Hepatocyte (in vitro differentiated cells): ENCODE data around the gene ABL1. TPM values are rescaled to one million over a fixed set of nuclear protein-coding genes. Genes with fewer than 3 reads are reported as not detected.

Experiments used
- DNase-seq: peaks from one replicate; pipeline ENCODE4 v3.0.0-alpha.2; 2016; ENCODE audit warnings: low spot score
- H2AFZ ChIP-seq: fragments of 200-600 bp; sonication (generic); 2 replicates; pipeline ENCODE4 v1.6.0; 2016; ENCODE audit warnings: antibody characterized with exemption, mild to moderate bottlenecking
- H3K27ac ChIP-seq: fragments of 200-600 bp; sonication (generic); 2 replicates; pipeline ENCODE4 v1.5.1; 2016; ENCODE audit warnings: mild to moderate bottlenecking
- H3K27me3 ChIP-seq: fragments of 200-600 bp; sonication (generic); 2 replicates; pipeline ENCODE4 v1.6.1; 2016
- H3K36me3 ChIP-seq: fragments of 200-600 bp; sonication (generic); replicated peaks from 2 replicates; pipeline ENCODE4 v1.5.1; 2016; ENCODE audit warnings: low read depth; ENCODE audit not compliant: insufficient read depth
- H3K4me1 ChIP-seq: fragments of 200-600 bp; sonication (generic); 2 replicates; pipeline ENCODE4 v1.5.1; 2016; ENCODE audit warnings: mild to moderate bottlenecking, moderate library complexity; ENCODE audit not compliant: insufficient read depth
- H3K4me2 ChIP-seq: fragments of 200-600 bp; sonication (generic); 2 replicates; pipeline ENCODE4 v1.6.0; 2016
- H3K4me3 ChIP-seq: fragments of 200-600 bp; sonication (generic); 2 replicates; pipeline ENCODE4 v1.5.1; 2016; ENCODE audit warnings: mild to moderate bottlenecking
- H3K79me2 ChIP-seq: fragments of 200-600 bp; sonication (generic); 2 replicates; pipeline ENCODE4 v1.6.0; 2017; ENCODE audit warnings: mild to moderate bottlenecking
- H3K9me2 ChIP-seq: fragments of 200-600 bp; sonication (generic); replicated peaks from 2 replicates; pipeline ENCODE4 v1.6.0; 2017; ENCODE audit warnings: mild to moderate bottlenecking; ENCODE audit not compliant: insufficient read depth
- H3K9me3 ChIP-seq: fragments of 200-600 bp; sonication (generic); 2 replicates; pipeline ENCODE4 v1.5.1; 2016; ENCODE audit warnings: low read depth, mild to moderate bottlenecking
- H4K20me1 ChIP-seq: fragments of 200-600 bp; sonication (generic); 2 replicates; pipeline ENCODE4 v1.6.0; 2016; ENCODE audit warnings: mild to moderate bottlenecking; ENCODE audit not compliant: insufficient read depth, poor library complexity, severe bottlenecking
- EZH2 ChIP-seq: fragments of 200-600 bp; sonication (generic); IDR thresholded peaks from 2 replicates; pipeline ENCODE4 v1.6.1; 2016; ENCODE audit warnings: antibody characterized with exemption, mild to moderate bottlenecking, borderline replicate concordance
- EZH2phosphoT487 ChIP-seq: fragments of 200-600 bp; sonication (generic); IDR thresholded peaks from one replicate; pipeline ENCODE4 v1.6.1; 2018; ENCODE audit warnings: antibody characterized with exemption, mild to moderate bottlenecking, low read depth, moderate library complexity; ENCODE audit not compliant: unreplicated experiment, severe bottlenecking
- WGBS: methylation state at CpG from one replicate; pipeline ENCODE4 v1.1.6; 2016; ENCODE audit warnings: low lambda C conversion rate; ENCODE audit errors: missing lambda C conversion rate; 5-methylcytosine and 5-hydroxymethylcytosine counted together
- polyA plus RNA-seq: library from polyadenylated mRNA; unstranded; fragments of >200 nt; fragmentation: Nextera tagmentation; extraction: Ambion mirVana; gene quantifications from 2 replicates; pipeline ENCODE4 v1.2.1, GENCODE V29; 2016
- total RNA-seq: library from RNA; depleted of rRNA; stranded (reverse); fragments of >200 nt; gene quantifications from 2 replicates; pipeline ENCODE4 v1.2.3, GENCODE V29; 2014
- TF ChIP-seq, protein P1 (sequence below): fragments of 200-600 bp; sonication (generic); IDR thresholded peaks from 2 replicates; pipeline ENCODE4 v1.5.1; 2016; ENCODE audit warnings: antibody characterized with exemption, mild to moderate bottlenecking; ENCODE audit not compliant: poor library complexity

Gene ABL1
- total and polyA plus RNA-seq, 2 experiments from 2014 or later: 43.2 to 46.6 TPM

DNA sequence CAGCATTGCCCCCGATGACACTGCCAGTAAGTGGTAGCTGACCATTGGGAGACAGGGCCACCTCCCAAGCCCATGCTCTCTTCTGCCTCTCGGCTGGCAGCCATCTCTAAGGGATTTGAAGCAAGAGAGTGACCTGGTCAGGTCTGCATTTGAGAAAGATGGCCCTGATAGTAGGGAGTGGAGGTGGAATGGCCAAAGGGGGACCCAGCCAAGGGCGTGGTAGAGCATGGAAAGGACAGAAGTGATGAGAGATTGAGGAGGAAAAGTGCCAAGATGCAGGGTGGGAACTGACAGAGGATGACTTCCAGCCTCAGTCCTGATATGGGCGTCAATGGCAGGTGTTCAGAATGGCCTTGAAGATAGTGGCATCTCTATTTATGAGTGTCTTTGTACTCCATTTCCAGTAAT is 9.0 kb downstream of the ABL1 start:
- 90% methylated on average over 4 of the region's 4 CpGs for WGBS
- H3K4me1 ChIP-seq: peaks cover 62% of the 10 kb centered on the region
- H3K9me3 ChIP-seq: no peaks in the 10 kb centered on the region
- no peak overlapping the region for H3K27ac ChIP-seq
- H3K4me2 ChIP-seq: no peak overlapping the region
- H3K4me3 ChIP-seq: no peak overlapping the region
- no peaks in the 10 kb centered on the region for H3K27me3 ChIP-seq
- H4K20me1 ChIP-seq: peaks cover 91% of the 10 kb centered on the region
- no peaks in the 10 kb centered on the region for H3K9me2 ChIP-seq
- H3K36me3 ChIP-seq: no peaks in the 10 kb centered on the region
- DNase-seq: no peak
- TF ChIP-seq, protein P1, sequence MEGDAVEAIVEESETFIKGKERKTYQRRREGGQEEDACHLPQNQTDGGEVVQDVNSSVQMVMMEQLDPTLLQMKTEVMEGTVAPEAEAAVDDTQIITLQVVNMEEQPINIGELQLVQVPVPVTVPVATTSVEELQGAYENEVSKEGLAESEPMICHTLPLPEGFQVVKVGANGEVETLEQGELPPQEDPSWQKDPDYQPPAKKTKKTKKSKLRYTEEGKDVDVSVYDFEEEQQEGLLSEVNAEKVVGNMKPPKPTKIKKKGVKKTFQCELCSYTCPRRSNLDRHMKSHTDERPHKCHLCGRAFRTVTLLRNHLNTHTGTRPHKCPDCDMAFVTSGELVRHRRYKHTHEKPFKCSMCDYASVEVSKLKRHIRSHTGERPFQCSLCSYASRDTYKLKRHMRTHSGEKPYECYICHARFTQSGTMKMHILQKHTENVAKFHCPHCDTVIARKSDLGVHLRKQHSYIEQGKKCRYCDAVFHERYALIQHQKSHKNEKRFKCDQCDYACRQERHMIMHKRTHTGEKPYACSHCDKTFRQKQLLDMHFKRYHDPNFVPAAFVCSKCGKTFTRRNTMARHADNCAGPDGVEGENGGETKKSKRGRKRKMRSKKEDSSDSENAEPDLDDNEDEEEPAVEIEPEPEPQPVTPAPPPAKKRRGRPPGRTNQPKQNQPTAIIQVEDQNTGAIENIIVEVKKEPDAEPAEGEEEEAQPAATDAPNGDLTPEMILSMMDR: no peak
- TF ChIP-seq EZH2phosphoT487 (no peak), EZH2 (no peak)
- H3K79me2 ChIP-seq: peaks cover 98% of the 10 kb centered on the region
- H2AFZ ChIP-seq: no peak overlapping the region

DNA sequence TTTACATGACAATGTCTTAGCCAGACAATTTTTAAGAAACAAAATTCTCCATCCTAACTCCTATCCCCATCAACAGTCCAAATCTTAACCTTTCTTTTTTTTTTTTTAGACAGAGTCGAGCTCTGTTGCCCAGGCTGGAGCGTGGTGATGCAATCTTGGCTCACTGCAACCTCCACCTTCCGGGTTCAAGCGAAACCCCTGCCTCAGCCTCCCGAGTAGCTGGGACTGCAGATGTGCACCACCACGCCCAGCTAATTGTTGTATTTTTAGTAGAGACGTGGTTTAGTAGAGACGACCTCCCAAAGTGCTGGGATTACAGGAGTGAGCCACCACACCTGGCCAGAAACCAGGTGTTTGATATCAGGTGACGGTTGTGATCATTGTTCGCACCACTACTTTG is 10.2 kb downstream of the ABL1 start:
- Histone ChIP-seq H3K27ac (peak overlapping the region; percentile 96), H3K27me3 (no peaks in the 10 kb centered on the region), H3K36me3 (no peaks in the 10 kb centered on the region), H3K9me2 (no peaks in the 10 kb centered on the region), H2AFZ (no peak overlapping the region), H3K79me2 (peaks cover 98% of the 10 kb centered on the region), H4K20me1 (peaks cover 89% of the 10 kb centered on the region), H3K4me2 (peak overlapping the region; percentile 74), H3K9me3 (no peaks in the 10 kb centered on the region), H3K4me3 (no peak overlapping the region), H3K4me1 (peaks cover 51% of the 10 kb centered on the region)
- TF ChIP-seq, protein P1: no peak
- TF ChIP-seq EZH2phosphoT487 (no peak), EZH2 (no peak)
- no peak for DNase-seq
- WGBS: 73% methylated on average over 10 of the region's 10 CpGs

DNA sequence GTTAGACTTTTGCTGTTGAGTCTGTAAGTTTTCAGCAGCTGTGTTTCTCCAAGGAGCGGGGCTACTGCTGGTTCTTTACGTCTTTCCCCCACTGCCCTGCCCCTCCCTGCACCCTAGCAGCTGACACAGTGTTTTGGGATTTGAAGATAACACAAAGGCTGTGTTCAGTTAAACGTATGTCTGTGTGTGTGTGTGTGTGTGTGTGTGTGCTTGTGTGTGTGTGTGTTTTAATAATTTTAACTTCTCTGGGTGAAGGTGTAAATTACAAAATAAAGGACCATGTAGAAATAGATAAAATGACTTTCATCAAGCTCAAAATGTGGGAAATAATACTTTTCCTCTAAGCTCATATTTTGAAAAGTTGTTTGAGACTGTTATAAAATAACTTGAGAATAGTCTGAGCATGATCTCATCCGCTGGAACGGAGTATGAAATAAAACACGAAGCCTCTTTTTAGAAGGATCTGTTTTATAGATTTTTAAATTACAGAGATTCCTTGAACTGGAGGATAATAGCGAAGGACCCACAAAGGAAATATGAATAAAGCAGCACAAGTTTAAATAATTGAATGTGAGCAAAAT is 10.9 kb downstream of the ABL1 start:
- no peak overlapping the region for H3K4me3 ChIP-seq

More for the DNA sequence above, 10.9 kb downstream of the ABL1 start:
- WGBS: 39% methylated on average over 7 of the region's 7 CpGs
- peaks cover 98% of the 10 kb centered on the region for H3K79me2 ChIP-seq
- H3K9me3 ChIP-seq: no peaks in the 10 kb centered on the region
- TF ChIP-seq EZH2 (no peak), EZH2phosphoT487 (no peak)
- TF ChIP-seq, protein P1: no peak
- no peaks in the 10 kb centered on the region for H3K27me3 ChIP-seq
- peaks cover 50% of the 10 kb centered on the region for H3K4me1 ChIP-seq
- peaks cover 84% of the 10 kb centered on the region for H4K20me1 ChIP-seq
- H3K9me2 ChIP-seq: no peaks in the 10 kb centered on the region
- peak overlapping the region; percentile 96 for H3K27ac ChIP-seq
- peak overlapping the region; percentile 74 for H3K4me2 ChIP-seq
- peak; percentile 59 for DNase-seq
- H2AFZ ChIP-seq: no peak overlapping the region
- no peaks in the 10 kb centered on the region for H3K36me3 ChIP-seq
